CD14-positive monocyte (primary cell): ENCODE data around the gene COL5A2. TPM values are rescaled to one million over a fixed set of nuclear protein-coding genes. Genes with fewer than 3 reads are reported as not detected.

ENCODE experiments used
- DNase-seq, 3 donors: peaks; one replicate each; pipeline ENCODE4 v3.0.0-alpha.2; 2011 to 2022
- H2AFZ ChIP-seq: 2 replicates; pipeline ENCODE4 v1.6.0; 2012; ENCODE audit warnings: mild to moderate bottlenecking, low read depth, low read length, inconsistent platforms; ENCODE audit not compliant: insufficient read depth, poor library complexity, severe bottlenecking
- H3K27ac ChIP-seq, 2 donors: 1 replicate in 1 of 2; 2 replicates in 1 of 2; pipeline ENCODE4 v1.5.1; 2012 to 2013; ENCODE audit warnings: low read length in 2 of 2, control low read depth in 1 of 2, inconsistent platforms in 1 of 2, low read depth in 1 of 2, mild to moderate bottlenecking in 1 of 2
- H3K27me3 ChIP-seq, 2 donors: one replicate each; pipeline versions ENCODE4 v1.6.0 to v1.6.1; 2011 to 2013; ENCODE audit warnings: low read length in 2 of 2; ENCODE audit not compliant: control insufficient read depth in 2 of 2, insufficient read depth in 2 of 2
- H3K36me3 ChIP-seq, 2 donors: replicated peaks in 1 of 2; 1 replicate in 1 of 2; 2 replicates in 1 of 2; pipeline versions ENCODE4 v1.5.1 to v1.6.1; 2012 to 2013; ENCODE audit warnings: low read length in 2 of 2, control low read depth in 1 of 2, inconsistent platforms in 1 of 2, mild to moderate bottlenecking in 1 of 2; ENCODE audit not compliant: insufficient read depth in 2 of 2, control insufficient read depth in 1 of 2
- H3K4me1 ChIP-seq, 2 donors: 1 replicate in 1 of 2; 2 replicates in 1 of 2; pipeline versions ENCODE4 v1.5.1 to v1.6.1; 2012 to 2013; ENCODE audit warnings: low read length in 2 of 2, control low read depth in 1 of 2, inconsistent platforms in 1 of 2, mild to moderate bottlenecking in 1 of 2, moderate library complexity in 1 of 2; ENCODE audit not compliant: insufficient read depth in 2 of 2, control insufficient read depth in 1 of 2
- H3K4me2 ChIP-seq: replicated peaks from 2 replicates; pipeline ENCODE3; 2012; ENCODE audit warnings: low read length, moderate library complexity, mild to moderate bottlenecking; ENCODE audit not compliant: poor library complexity, severe bottlenecking; ENCODE audit errors: extremely low read depth
- H3K4me3 ChIP-seq, 3 experiments: fragments of 200-600 bp in 1 of 3; sonication (generic) in 1 of 3; replicated peaks in 1 of 3; 1 replicate in 2 of 3; 2 replicates in 1 of 3; pipeline ENCODE4 v1.5.1; 2011 to 2013; ENCODE audit warnings: low read length in 3 of 3, mild to moderate bottlenecking in 3 of 3, control low read depth in 2 of 3, low read depth in 2 of 3, inconsistent platforms in 1 of 3, moderate library complexity in 1 of 3
- H3K79me2 ChIP-seq: 2 replicates; pipeline ENCODE4 v1.6.0; 2012; ENCODE audit warnings: mild to moderate bottlenecking, control low read depth, inconsistent platforms, low read length, moderate library complexity; ENCODE audit not compliant: insufficient read depth
- H3K9ac ChIP-seq: 2 replicates; pipeline ENCODE4 v1.6.0; 2017; ENCODE audit warnings: low read length, mild to moderate bottlenecking; ENCODE audit not compliant: insufficient read depth, poor library complexity, severe bottlenecking
- H3K9me3 ChIP-seq, 2 donors: replicated peaks in 1 of 2; 1 replicate in 1 of 2; 2 replicates in 1 of 2; pipeline versions ENCODE4 v1.5.1 to v1.6.1; 2012 to 2013; ENCODE audit warnings: low read length in 2 of 2, control low read depth in 1 of 2; ENCODE audit not compliant: control insufficient read depth in 1 of 2, insufficient read depth in 1 of 2
- H4K20me1 ChIP-seq: 2 replicates; pipeline ENCODE4 v1.6.0; 2012; ENCODE audit warnings: mild to moderate bottlenecking, low read length, control low read depth, moderate library complexity; ENCODE audit not compliant: insufficient read depth
- H3K27ac Mint-ChIP-seq, 7 donors: one replicate each; pipeline ENCODE4 v1.8.0; 2020; ENCODE audit warnings: mild to moderate bottlenecking in 7 of 7, mixed read lengths in 7 of 7, moderate library complexity in 6 of 7, inconsistent platforms in 2 of 7
- H3K27me3 Mint-ChIP-seq, 3 donors: one replicate each; pipeline ENCODE4 v1.8.0; 2021 to 2022; ENCODE audit warnings: low read depth in 3 of 3, mild to moderate bottlenecking in 3 of 3, mixed read lengths in 3 of 3, moderate library complexity in 3 of 3, inconsistent platforms in 1 of 3
- H3K36me3 Mint-ChIP-seq, 2 donors: one replicate each; pipeline ENCODE4 v1.8.0; 2020; ENCODE audit warnings: mixed read lengths in 2 of 2, inconsistent platforms in 1 of 2, mild to moderate bottlenecking in 1 of 2
- H3K4me1 Mint-ChIP-seq: one replicate; pipeline ENCODE4 v1.8.0; 2020; ENCODE audit warnings: mild to moderate bottlenecking, mixed read lengths
- H3K4me3 Mint-ChIP-seq, 2 donors: one replicate each; pipeline ENCODE4 v1.8.0; 2020; ENCODE audit warnings: mild to moderate bottlenecking in 2 of 2, mixed read lengths in 2 of 2, moderate library complexity in 1 of 2
- H3K9me3 Mint-ChIP-seq, 7 donors: one replicate each; pipeline ENCODE4 v1.8.0; 2020 to 2022; ENCODE audit warnings: mixed read lengths in 7 of 7, mild to moderate bottlenecking in 6 of 7, moderate library complexity in 6 of 7, inconsistent platforms in 2 of 7
- WGBS: methylation state at CpG from one replicate; pipeline ENCODE4 v1.1.5; 2013; ENCODE audit warnings: missing lambda C conversion rate; ENCODE audit not compliant: insufficient coverage; 5-methylcytosine and 5-hydroxymethylcytosine counted together
- intact Hi-C, 2 donors: fragments of 100-400 bp; cut with micrococcal nuclease; formaldehyde crosslinking; loops; one replicate each; pipeline versions ENCODE4 v1.15.0 to v1.15.1; 2023
- polyA plus RNA-seq, 3 donors: library from polyadenylated mRNA; depleted of rRNA in 1 of 3; unstranded in 2 of 3; stranded (reverse) in 1 of 3; fragments of 300-500 nt in 2 of 3; fragments of >200 nt in 1 of 3; fragmentation: Illumina TruSeq in 2 of 3; gene quantifications; 1 replicate in 2 of 3; 2 replicates in 1 of 3; pipeline ENCODE4 v1.2.3, GENCODE V29; 2012 to 2021
- TF ChIP-seq, protein P1 (sequence below): fragments of 200-600 bp; IDR thresholded peaks from one replicate; pipeline ENCODE4 v1.8.0; 2022; ENCODE audit warnings: antibody characterized with exemption, mild to moderate bottlenecking

COL5A2 gene
- polyA plus RNA-seq, 3 donors, result 0.13 TPM; not detected in 2

DNA sequence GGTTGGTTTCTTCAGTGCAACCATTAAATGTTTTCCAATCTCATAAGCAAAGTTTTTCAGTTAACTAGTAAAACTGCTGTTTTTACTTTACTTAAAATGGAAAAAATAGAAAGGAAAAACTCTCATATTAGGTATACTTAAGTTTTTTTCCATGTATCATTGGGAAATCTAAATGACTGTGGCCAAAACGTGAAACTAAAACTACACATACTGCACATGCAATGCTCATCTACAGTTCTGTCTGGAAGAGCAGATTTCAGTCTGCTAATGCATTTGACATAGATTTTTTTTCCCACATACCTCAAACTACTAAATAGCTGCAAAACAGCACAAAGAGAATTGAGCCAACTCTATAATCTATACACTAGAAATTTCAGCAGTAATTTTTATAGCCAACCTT is 62.6 kb downstream of the COL5A2 start:
- no peak overlapping the region for H3K27ac Mint-ChIP-seq

DNA sequence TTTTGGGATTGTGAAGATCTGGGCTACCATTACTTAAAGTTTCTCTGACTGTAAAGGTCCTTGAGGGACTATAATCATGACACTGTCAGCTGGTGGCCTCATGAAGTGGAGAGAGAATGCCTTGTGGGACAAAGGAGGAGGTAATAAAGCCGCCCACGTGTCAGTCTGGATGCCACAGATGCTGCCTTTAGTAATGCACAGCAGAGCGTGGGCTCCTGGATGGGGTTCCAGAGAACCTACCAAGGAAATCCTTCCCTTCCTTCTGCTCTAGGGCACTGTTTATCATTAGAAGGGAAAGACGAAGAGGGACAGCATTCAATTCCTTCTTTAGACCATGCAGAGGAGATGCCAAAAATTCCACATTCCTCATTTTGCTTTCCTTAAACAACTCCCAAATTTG is 63.5 kb downstream of the COL5A2 start:
- H3K27ac ChIP-seq, result no peak overlapping the region
- Mint-ChIP-seq H3K27me3 (peaks cover 0 to 3% (median 2%) of the 10 kb centered on the region in 3 donors), H3K36me3 (no peaks in the 10 kb centered on the region), H3K4me3 (no peak overlapping the region), H3K27ac (no peak overlapping the region), H3K9me3 (no peaks in the 10 kb centered on the region), H3K4me1 (no peaks in the 10 kb centered on the region)
- no CpG with 5 or more reads among the region's 4 CpGs for WGBS
- DNase-seq, result no peak
- no peaks in the 10 kb centered on the region for H3K36me3 ChIP-seq
- H3K79me2 ChIP-seq, result no peaks in the 10 kb centered on the region
- H3K9me3 ChIP-seq, result no peaks in the 10 kb centered on the region
- H3K4me3 ChIP-seq, result no peak overlapping the region
- no peaks in the 10 kb centered on the region for H3K4me1 ChIP-seq
- H2AFZ ChIP-seq, result no peak overlapping the region
- TF ChIP-seq, protein P1, sequence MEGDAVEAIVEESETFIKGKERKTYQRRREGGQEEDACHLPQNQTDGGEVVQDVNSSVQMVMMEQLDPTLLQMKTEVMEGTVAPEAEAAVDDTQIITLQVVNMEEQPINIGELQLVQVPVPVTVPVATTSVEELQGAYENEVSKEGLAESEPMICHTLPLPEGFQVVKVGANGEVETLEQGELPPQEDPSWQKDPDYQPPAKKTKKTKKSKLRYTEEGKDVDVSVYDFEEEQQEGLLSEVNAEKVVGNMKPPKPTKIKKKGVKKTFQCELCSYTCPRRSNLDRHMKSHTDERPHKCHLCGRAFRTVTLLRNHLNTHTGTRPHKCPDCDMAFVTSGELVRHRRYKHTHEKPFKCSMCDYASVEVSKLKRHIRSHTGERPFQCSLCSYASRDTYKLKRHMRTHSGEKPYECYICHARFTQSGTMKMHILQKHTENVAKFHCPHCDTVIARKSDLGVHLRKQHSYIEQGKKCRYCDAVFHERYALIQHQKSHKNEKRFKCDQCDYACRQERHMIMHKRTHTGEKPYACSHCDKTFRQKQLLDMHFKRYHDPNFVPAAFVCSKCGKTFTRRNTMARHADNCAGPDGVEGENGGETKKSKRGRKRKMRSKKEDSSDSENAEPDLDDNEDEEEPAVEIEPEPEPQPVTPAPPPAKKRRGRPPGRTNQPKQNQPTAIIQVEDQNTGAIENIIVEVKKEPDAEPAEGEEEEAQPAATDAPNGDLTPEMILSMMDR, result no peak
- H3K9ac ChIP-seq, result no peak overlapping the region
- no peaks in the 10 kb centered on the region for H3K27me3 ChIP-seq
- intact Hi-C loops, result no loop called here
- H3K4me2 ChIP-seq, result no peak overlapping the region
- no peaks in the 10 kb centered on the region for H4K20me1 ChIP-seq

More for the DNA sequence above, 62.6 kb downstream of the COL5A2 start:
- Histone ChIP-seq H3K4me2 (no peak overlapping the region), H3K4me3 (no peak overlapping the region), H4K20me1 (no peaks in the 10 kb centered on the region), H3K27ac (no peak overlapping the region), H3K79me2 (no peaks in the 10 kb centered on the region), H3K27me3 (no peaks in the 10 kb centered on the region), H3K36me3 (no peaks in the 10 kb centered on the region), H2AFZ (no peak overlapping the region), H3K9me3 (no peaks in the 10 kb centered on the region), H3K9ac (no peak overlapping the region), H3K4me1 (no peaks in the 10 kb centered on the region)
- no peak overlapping the region for H3K4me3 Mint-ChIP-seq
- no peaks in the 10 kb centered on the region for H3K9me3 Mint-ChIP-seq
- no peaks in the 10 kb centered on the region for H3K4me1 Mint-ChIP-seq
- no peak for DNase-seq
- no peaks in the 10 kb centered on the region for H3K36me3 Mint-ChIP-seq
- TF ChIP-seq, protein P1, result no peak
- WGBS, result no CpG with 5 or more reads among the region's 1 CpG
- H3K27me3 Mint-ChIP-seq, result peaks cover 0 to 4% (median 0%) of the 10 kb centered on the region in 3 donors
- intact Hi-C loops, result no loop called here
